Kidney (tissue), 14 donors: ENCODE data around the gene ZBED2. TPM values are rescaled to one million over a fixed set of nuclear protein-coding genes. Genes with fewer than 3 reads are reported as not detected.

Experiments used
- DNase-seq, 5 donors: peaks; one replicate each; pipeline ENCODE4 v3.0.0-alpha.2; 2013 to 2020
- FAIRE-seq: peaks from 2 replicates; lab custom pipeline; 2012; peaks lifted over from hg19 to GRCh38; lab: Jason Lieb, UNC
- H3K27ac ChIP-seq, 2 donors: one replicate each; pipeline ENCODE4 v1.7.0; 2013; ENCODE audit warnings: low read depth in 2 of 2, low read length in 2 of 2, inconsistent platforms in 1 of 2
- H3K27me3 ChIP-seq: one replicate; pipeline ENCODE4 v1.7.1; 2013; ENCODE audit warnings: low read length, inconsistent platforms; ENCODE audit not compliant: control insufficient read depth, insufficient read depth
- H3K36me3 ChIP-seq, 3 donors: one replicate each; pipeline versions ENCODE4 v1.7.0 to v1.7.1; 2013; ENCODE audit warnings: low read length in 3 of 3, control low read depth in 1 of 3, inconsistent platforms in 1 of 3; ENCODE audit not compliant: insufficient read depth in 3 of 3, control insufficient read depth in 2 of 3
- H3K4me1 ChIP-seq, 3 donors: one replicate each; pipeline versions ENCODE4 v1.7.0 to v1.7.1; 2013; ENCODE audit warnings: low read length in 3 of 3, inconsistent platforms in 1 of 3, low read depth in 1 of 3; ENCODE audit not compliant: control insufficient read depth in 2 of 3, insufficient read depth in 2 of 3
- H3K4me3 ChIP-seq, 3 donors: one replicate each; pipeline versions ENCODE4 v1.7.0 to v1.8.1; 2013; ENCODE audit warnings: low read length in 3 of 3, control low read depth in 1 of 3, inconsistent platforms in 1 of 3
- H3K9ac ChIP-seq, 3 donors: one replicate each; pipeline versions ENCODE4 v1.7.0 to v1.7.1; 2013; ENCODE audit warnings: low read length in 3 of 3, control low read depth in 1 of 3, inconsistent platforms in 1 of 3
- H3K9me3 ChIP-seq, 3 donors: one replicate each; pipeline versions ENCODE4 v1.7.0 to v1.7.1; 2013; ENCODE audit warnings: low read length in 3 of 3, control low read depth in 1 of 3, inconsistent platforms in 1 of 3; ENCODE audit not compliant: control insufficient read depth in 2 of 3, insufficient read depth in 1 of 3
- CTCF ChIP-seq: IDR thresholded peaks from 3 replicates; pipeline ENCODE4 v1.5.1; 2012; ENCODE audit warnings: mild to moderate bottlenecking, moderate library complexity, borderline replicate concordance; ENCODE audit not compliant: insufficient read depth; ENCODE audit errors: extremely low read depth
- intact Hi-C: fragments of 100-400 bp; cut with DNase I; formaldehyde crosslinking; loops from one replicate; pipeline ENCODE4 v1.11.1; 2022
- polyA plus RNA-seq: library from polyadenylated mRNA; stranded (reverse); fragments of 350-450 nt; fragmentation: Illumina TruSeq; extraction: RNeasy Lipid Tissue Mini Kit (QIAGEN cat#74804); gene quantifications from one replicate; pipeline ENCODE4 v1.2.3, GENCODE V29; 2014; ENCODE audit warnings: low read depth, low replicate concordance; ENCODE audit not compliant: insufficient read depth
- total RNA-seq: library from RNA; stranded (reverse); fragmentation: NEBNext Ultra II Directional; extraction: Animal tissue kit (Norgen Biotek cat#: 25700); gene quantifications from one replicate; pipeline ENCODE4 v1.2.1, GENCODE V29; 2021
- donor health status: control.
- donor health status: control.
- donor health status: control.
- donor health status: control.
- donor health status: control.
- donor health status: DM: yes; HTN: yes; CAD: no.
- donor health status: Normal renal cell carcinoma (clear cell type).

The ZBED2 gene
- total and polyA plus RNA-seq, 2 donors from 2014 or later, result 0.54 to 0.66 TPM

- peak in 1 of 5 donors; percentile 13 for DNase-seq
- no peaks in the 10 kb centered on the region for H3K4me1 ChIP-seq
- H3K27ac ChIP-seq, result no peak overlapping the region
- no peaks in the 10 kb centered on the region for H3K9me3 ChIP-seq
- no peak for FAIRE-seq
- no peak overlapping the region for H3K4me3 ChIP-seq
- H3K36me3 ChIP-seq, result no peaks in the 10 kb centered on the region
- no peaks in the 10 kb centered on the region for H3K27me3 ChIP-seq
- TF ChIP-seq CTCF, result no peak
- no peak overlapping the region for H3K9ac ChIP-seq
- intact Hi-C loops, result no loop called here
These were observed 941 bp downstream of the ZBED2 start for GRCh38 chr3:111594205-111594604.

GRCh38 chr3:111593666-111594065, 1.5 kb downstream of the ZBED2 start:
- intact Hi-C loops, result no loop called here
- no peak overlapping the region for H3K4me3 ChIP-seq
- no peaks in the 10 kb centered on the region for H3K4me1 ChIP-seq
- H3K27ac ChIP-seq, result no peak overlapping the region
- H3K9me3 ChIP-seq, result no peaks in the 10 kb centered on the region
- H3K27me3 ChIP-seq, result no peaks in the 10 kb centered on the region
- FAIRE-seq, result no peak
- TF ChIP-seq CTCF, result no peak
- no peak for DNase-seq
- no peak overlapping the region for H3K9ac ChIP-seq
- H3K36me3 ChIP-seq, result no peaks in the 10 kb centered on the region

GRCh38 chr3:111592936-111593335, 2.2 kb downstream of the ZBED2 start:
- no peak for TF ChIP-seq CTCF
- DNase-seq, result no peak
- no peaks in the 10 kb centered on the region for H3K27me3 ChIP-seq
- H3K9ac ChIP-seq, result no peak overlapping the region
- FAIRE-seq, result no peak
- intact Hi-C loops, result no loop called here
- no peaks in the 10 kb centered on the region for H3K9me3 ChIP-seq
- H3K36me3 ChIP-seq, result no peaks in the 10 kb centered on the region
- no peak overlapping the region for H3K27ac ChIP-seq
- H3K4me1 ChIP-seq, result no peaks in the 10 kb centered on the region
- H3K4me3 ChIP-seq, result no peak overlapping the region

- no peak overlapping the region for H3K4me3 ChIP-seq
- FAIRE-seq, result no peak
These were observed 3.0 kb downstream of the ZBED2 start for GRCh38 chr3:111592143-111592542.

More at GRCh38 chr3:111592143-111592542, 3.0 kb downstream of the ZBED2 start:
- Histone ChIP-seq H3K4me1 (no peaks in the 10 kb centered on the region), H3K27ac (no peak overlapping the region), H3K9ac (no peak overlapping the region), H3K9me3 (no peaks in the 10 kb centered on the region), H3K36me3 (no peaks in the 10 kb centered on the region), H3K27me3 (no peaks in the 10 kb centered on the region)
- no peak for DNase-seq
- TF ChIP-seq CTCF, result no peak
- intact Hi-C loops, result no loop called here
